ENCODE data around the gene JUP.
"Not testable (repeated sequence)": the region's sequence is repeated elsewhere in the genome, so short reads cannot be mapped to it uniquely, and the experiment has no call there.

The JUP gene

DNA sequence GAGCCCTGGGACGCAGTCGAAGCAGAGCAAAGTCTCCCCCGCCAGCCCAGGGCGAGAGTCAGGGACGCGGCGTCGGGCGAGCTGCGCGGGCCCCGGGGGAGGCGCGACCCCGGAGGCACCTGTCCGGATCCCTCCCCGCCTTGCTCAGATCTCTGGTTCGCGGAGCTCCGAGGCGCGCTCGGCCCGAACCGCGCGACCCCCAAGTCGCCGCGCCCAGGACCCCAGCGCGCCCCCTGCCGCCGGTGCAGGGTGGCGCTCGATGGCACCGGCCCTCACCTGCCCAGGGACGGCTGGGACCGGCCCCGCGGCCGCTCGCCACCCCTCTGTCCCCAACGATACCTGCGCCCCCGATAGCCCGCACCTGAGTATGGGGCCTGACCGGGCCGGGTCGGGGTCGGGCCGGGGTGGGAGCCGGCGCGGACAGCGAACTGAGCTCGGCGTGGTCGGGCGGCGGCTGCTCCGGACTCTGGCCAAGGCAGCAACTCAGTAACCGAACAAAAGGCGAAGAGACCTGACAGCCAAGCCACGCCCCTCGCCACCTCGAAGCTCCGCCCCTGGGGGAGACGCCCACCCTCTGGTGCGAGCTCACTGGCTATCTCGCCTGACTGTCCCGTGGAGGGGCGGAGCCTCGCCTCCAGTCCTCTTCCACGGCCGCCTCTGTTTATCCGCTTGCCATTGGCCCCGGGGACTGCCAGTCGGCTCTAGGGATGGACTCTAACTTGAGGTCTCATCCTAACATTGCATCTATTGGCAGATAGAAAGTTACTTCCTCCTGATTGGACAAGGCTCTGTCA lies at the start of gene JUP:
Gene JUP (minus strand): TSS at position 485 of the 794 bp plus-strand sequence. CDS start 14,857 bp downstream, outside the sequence.
- H3K9ac ChIP-seq (ENCODE audit: low read length), result peak within 1 kb of the TSS; percentile 25
- H3K9me3 ChIP-seq (ENCODE audit: control insufficient read depth, low read length), result no peaks in the 10 kb centered on the region
- peak within 1 kb of the TSS; percentile 71 for H3K4me3 ChIP-seq (ENCODE audit: low read length)
- H3K27me3 ChIP-seq (replicated peaks; ENCODE audit: control insufficient read depth, insufficient read depth, low read length), result peaks cover 17% of the 10 kb centered on the region
- H3K4me1 ChIP-seq (ENCODE audit: control insufficient read depth, insufficient read depth, low read length), result peaks cover 7% of the 10 kb centered on the region
- no peaks in the 10 kb centered on the region for H3K36me3 ChIP-seq (ENCODE audit: control insufficient read depth, insufficient read depth, low read length, severe bottlenecking)
- peak; percentile 96 for DNase-seq (ENCODE audit: low read depth)

GRCh38 chr17:41835800-41836549 lies 49.5 kb upstream of the JUP start, which contains the start of gene NT5C3B:
TSS of gene NT5C3B (minus strand) at chr17:41836232. CDS start at chr17:41836193, 39 bp downstream.
- Histone ChIP-seq H3K4me1 (ENCODE audit: control insufficient read depth, insufficient read depth, low read length) (peaks cover 11% of the 10 kb centered on the region), H3K4me3 (ENCODE audit: low read length) (peak within 1 kb of the TSS; percentile 88)
- DNase-seq (ENCODE audit: low read depth), result peak; percentile 76

GRCh38 chr17:41835214-41835799 lies 48.8 kb upstream of the JUP start:
- peak; percentile 49 for DNase-seq (ENCODE audit: low read depth)
- Histone ChIP-seq H3K4me3 (ENCODE audit: low read length) (peak overlapping the region; percentile 88), H3K36me3 (ENCODE audit: control insufficient read depth, insufficient read depth, low read length, severe bottlenecking) (peaks cover 21% of the 10 kb centered on the region), H3K4me1 (ENCODE audit: control insufficient read depth, insufficient read depth, low read length) (peaks cover 11% of the 10 kb centered on the region), H3K9me3 (ENCODE audit: control insufficient read depth, low read length) (no peaks in the 10 kb centered on the region), H3K9ac (ENCODE audit: low read length) (peak overlapping the region; percentile 90), H3K27me3 (replicated peaks; ENCODE audit: control insufficient read depth, insufficient read depth, low read length) (no peaks in the 10 kb centered on the region)

More at GRCh38 chr17:41835800-41836549, 49.5 kb upstream of the JUP start, which contains the start of gene NT5C3B:
- no peaks in the 10 kb centered on the region for H3K27me3 ChIP-seq (replicated peaks; ENCODE audit: control insufficient read depth, insufficient read depth, low read length)
- H3K9ac ChIP-seq (ENCODE audit: low read length), result peak within 1 kb of the TSS; percentile 90
- peaks cover 16% of the 10 kb centered on the region for H3K36me3 ChIP-seq (ENCODE audit: control insufficient read depth, insufficient read depth, low read length, severe bottlenecking)
- H3K9me3 ChIP-seq (ENCODE audit: control insufficient read depth, low read length), result no peaks in the 10 kb centered on the region

- DNase-seq (ENCODE audit: low read depth), result not testable (repeated sequence)
These were observed 43.5 kb upstream of the JUP start for GRCh38 chr17:41829961-41830360.

DNA sequence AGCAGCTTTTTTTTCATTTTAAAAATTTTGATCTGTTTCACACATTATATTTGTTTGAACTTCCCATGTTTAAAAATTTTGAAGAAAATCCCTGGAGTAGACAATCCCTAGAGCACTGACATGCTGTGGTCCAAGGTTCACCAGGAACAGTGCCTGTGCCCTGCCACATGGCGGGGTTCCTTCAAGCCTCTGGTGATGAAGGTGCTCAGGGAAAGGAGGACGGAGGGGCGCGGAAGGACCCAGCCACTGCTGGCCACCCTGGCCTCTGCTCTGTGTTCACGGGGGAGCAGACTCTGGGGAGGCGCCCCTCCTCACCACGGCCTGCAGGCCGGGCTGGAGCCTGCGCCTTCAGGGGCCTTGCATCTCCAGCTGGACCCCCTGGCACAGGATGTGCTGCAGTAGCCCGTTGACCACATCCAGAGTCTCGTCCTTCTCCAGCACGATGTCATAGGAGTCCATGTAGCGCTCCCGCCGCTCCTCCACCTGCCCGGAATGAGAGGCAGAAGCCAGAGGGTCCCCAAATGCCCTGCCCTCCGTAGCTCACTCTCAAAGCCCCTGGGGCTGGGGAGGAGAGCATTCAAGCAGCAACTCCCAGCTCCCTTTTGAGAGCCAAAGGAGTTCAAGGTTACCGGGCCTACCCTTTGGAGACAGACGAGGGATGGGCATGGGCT lies 38.8 kb upstream of the JUP start:
- no peaks in the 10 kb centered on the region for H3K9me3 ChIP-seq (ENCODE audit: control insufficient read depth, low read length)
- H3K9ac ChIP-seq (ENCODE audit: low read length), result no peak overlapping the region
- no peak for DNase-seq (ENCODE audit: low read depth)
- H3K27me3 ChIP-seq (replicated peaks; ENCODE audit: control insufficient read depth, insufficient read depth, low read length), result no peaks in the 10 kb centered on the region
- peaks cover 3% of the 10 kb centered on the region for H3K4me1 ChIP-seq (ENCODE audit: control insufficient read depth, insufficient read depth, low read length)
- no peak overlapping the region for H3K4me3 ChIP-seq (ENCODE audit: low read length)
- peaks cover 38% of the 10 kb centered on the region for H3K36me3 ChIP-seq (ENCODE audit: control insufficient read depth, insufficient read depth, low read length, severe bottlenecking)

More at GRCh38 chr17:41829961-41830360, 43.5 kb upstream of the JUP start:
- H3K9me3 ChIP-seq (ENCODE audit: control insufficient read depth, low read length); H3K4me1 ChIP-seq (ENCODE audit: control insufficient read depth, insufficient read depth, low read length); H3K4me3 ChIP-seq (ENCODE audit: low read length); H3K9ac ChIP-seq (ENCODE audit: low read length); H3K27me3 ChIP-seq (replicated peaks; ENCODE audit: control insufficient read depth, insufficient read depth, low read length): not testable (repeated sequence)
- H3K36me3 ChIP-seq (ENCODE audit: control insufficient read depth, insufficient read depth, low read length, severe bottlenecking), result peaks cover 57% of the 10 kb centered on the region

- peak; percentile 34 for DNase-seq (ENCODE audit: low read depth)
- Histone ChIP-seq H3K4me1 (ENCODE audit: control insufficient read depth, insufficient read depth, low read length) (peaks cover 3% of the 10 kb centered on the region), H3K36me3 (ENCODE audit: control insufficient read depth, insufficient read depth, low read length, severe bottlenecking) (peaks cover 33% of the 10 kb centered on the region), H3K4me3 (ENCODE audit: low read length) (no peak overlapping the region), H3K9ac (ENCODE audit: low read length) (peak overlapping the region; percentile 30), H3K27me3 (replicated peaks; ENCODE audit: control insufficient read depth, insufficient read depth, low read length) (no peaks in the 10 kb centered on the region), H3K9me3 (ENCODE audit: control insufficient read depth, low read length) (no peaks in the 10 kb centered on the region)
These were observed 37.6 kb upstream of the JUP start for GRCh38 chr17:41824086-41824485.

DNA sequence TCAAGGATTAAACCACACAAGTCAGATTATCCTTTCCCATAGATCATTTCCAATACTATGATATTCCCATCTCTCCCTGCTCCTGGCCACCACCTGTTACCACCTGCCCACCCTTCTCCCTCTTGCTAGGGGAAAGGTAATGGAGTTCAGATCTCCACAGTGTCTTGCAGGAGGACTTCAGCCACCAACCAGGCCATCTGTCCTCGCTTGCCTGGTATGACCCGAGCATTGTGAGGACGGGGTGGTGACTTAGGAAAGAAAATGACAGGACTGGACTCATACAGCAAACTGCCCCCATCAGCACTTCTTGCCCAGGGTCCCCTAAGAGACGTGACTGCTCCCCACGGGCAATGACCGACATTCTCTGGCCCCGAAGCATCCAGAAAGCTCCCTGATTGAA lies 37.1 kb upstream of the JUP start:
- no peak overlapping the region for H3K9ac ChIP-seq (ENCODE audit: low read length)
- no peak for DNase-seq (ENCODE audit: low read depth)
- H3K4me3 ChIP-seq (ENCODE audit: low read length), result no peak overlapping the region
- no peaks in the 10 kb centered on the region for H3K27me3 ChIP-seq (replicated peaks; ENCODE audit: control insufficient read depth, insufficient read depth, low read length)
- H3K4me1 ChIP-seq (ENCODE audit: control insufficient read depth, insufficient read depth, low read length), result peaks cover 3% of the 10 kb centered on the region
- H3K9me3 ChIP-seq (ENCODE audit: control insufficient read depth, low read length), result no peaks in the 10 kb centered on the region
- H3K36me3 ChIP-seq (ENCODE audit: control insufficient read depth, insufficient read depth, low read length, severe bottlenecking), result peaks cover 29% of the 10 kb centered on the region

- H3K27me3 ChIP-seq (replicated peaks; ENCODE audit: control insufficient read depth, insufficient read depth, low read length), result no peaks in the 10 kb centered on the region
- no peak overlapping the region for H3K9ac ChIP-seq (ENCODE audit: low read length)
- H3K36me3 ChIP-seq (ENCODE audit: control insufficient read depth, insufficient read depth, low read length, severe bottlenecking), result peaks cover 30% of the 10 kb centered on the region
- peaks cover 3% of the 10 kb centered on the region for H3K4me1 ChIP-seq (ENCODE audit: control insufficient read depth, insufficient read depth, low read length)
- no peak overlapping the region for H3K4me3 ChIP-seq (ENCODE audit: low read length)
- H3K9me3 ChIP-seq (ENCODE audit: control insufficient read depth, low read length), result no peaks in the 10 kb centered on the region
- no peak for DNase-seq (ENCODE audit: low read depth)
These were observed 36.6 kb upstream of the JUP start for GRCh38 chr17:41823141-41823524.

- Histone ChIP-seq H3K4me3 (ENCODE audit: low read length) (no peak overlapping the region), H3K9ac (ENCODE audit: low read length) (no peak overlapping the region), H3K36me3 (ENCODE audit: control insufficient read depth, insufficient read depth, low read length, severe bottlenecking) (peaks cover 25% of the 10 kb centered on the region), H3K27me3 (replicated peaks; ENCODE audit: control insufficient read depth, insufficient read depth, low read length) (no peaks in the 10 kb centered on the region), H3K4me1 (ENCODE audit: control insufficient read depth, insufficient read depth, low read length) (peaks cover 3% of the 10 kb centered on the region), H3K9me3 (ENCODE audit: control insufficient read depth, low read length) (no peaks in the 10 kb centered on the region)
- DNase-seq (ENCODE audit: low read depth), result no peak
These were observed 36.0 kb upstream of the JUP start for GRCh38 chr17:41822216-41823140.

GRCh38 chr17:41821776-41822175 lies 35.3 kb upstream of the JUP start:
- H3K9me3 ChIP-seq (ENCODE audit: control insufficient read depth, low read length), result no peaks in the 10 kb centered on the region
- no peak overlapping the region for H3K4me3 ChIP-seq (ENCODE audit: low read length)
- DNase-seq (ENCODE audit: low read depth), result no peak
- H3K27me3 ChIP-seq (replicated peaks; ENCODE audit: control insufficient read depth, insufficient read depth, low read length), result no peaks in the 10 kb centered on the region
- H3K9ac ChIP-seq (ENCODE audit: low read length), result no peak overlapping the region
- peaks cover 3% of the 10 kb centered on the region for H3K4me1 ChIP-seq (ENCODE audit: control insufficient read depth, insufficient read depth, low read length)
- peaks cover 23% of the 10 kb centered on the region for H3K36me3 ChIP-seq (ENCODE audit: control insufficient read depth, insufficient read depth, low read length, severe bottlenecking)

Measured in adipocyte (in vitro differentiated cells).